HAP-1 (cell line): ENCODE results near the gene DDX5.
"Not testable (repeated sequence)": the region's sequence is repeated elsewhere in the genome, so short reads cannot be mapped to it uniquely, and the experiment has no call there.

Experiments used
- DNase-seq, 2 experiments: peaks; one replicate each; pipeline ENCODE4 v3.0.0-alpha.2; 2016 to 2020; ENCODE audit warnings: low spot score in 2 of 2
- H3K27me3 ChIP-seq: fragments of 250-450 bp; sonication (Bioruptor Pico); 2 replicates; pipeline ENCODE4 v1.5.1; 2020; ENCODE audit warnings: low read depth, mild to moderate bottlenecking, moderate library complexity
- H3K36me3 ChIP-seq: fragments of 250-450 bp; sonication (Bioruptor Pico); replicated peaks from 2 replicates; pipeline ENCODE4 v1.5.1; 2020; ENCODE audit warnings: mild to moderate bottlenecking
- H3K4me1 ChIP-seq: fragments of 250-450 bp; sonication (Bioruptor Pico); 2 replicates; pipeline ENCODE4 v1.5.1; 2020; ENCODE audit warnings: mild to moderate bottlenecking
- H3K4me3 ChIP-seq: fragments of 250-450 bp; sonication (Bioruptor Pico); 2 replicates; pipeline ENCODE4 v1.5.1; 2020; ENCODE audit warnings: mild to moderate bottlenecking, moderate library complexity
- H3K9me3 ChIP-seq: fragments of 250-450 bp; sonication (Bioruptor Pico); 2 replicates; pipeline ENCODE4 v1.5.1; 2020; ENCODE audit warnings: mild to moderate bottlenecking, moderate library complexity
- in situ Hi-C: fragments of 300-500 bp; cut with MboI; formaldehyde crosslinking; loops from 3 replicates; pipeline ENCODE4 v1.14.3; 2020; ENCODE audit warnings: low sequenced_read_pairs, inconsistent platforms, mixed read lengths

Gene DDX5

GRCh38 chr17:64466019-64466735 lies 39.9 kb downstream of the DDX5 start:
- Histone ChIP-seq H3K4me1 (no peaks in the 10 kb centered on the region), H3K27me3 (no peaks in the 10 kb centered on the region), H3K36me3 (no peaks in the 10 kb centered on the region), H3K4me3 (no peak overlapping the region), H3K9me3 (no peaks in the 10 kb centered on the region)
- in situ Hi-C loops = no loop called here
- DNase-seq = no peak

GRCh38 chr17:64461788-64462187 lies 44.3 kb downstream of the DDX5 start:
- Histone ChIP-seq H3K4me3 (no peak overlapping the region), H3K27me3 (no peaks in the 10 kb centered on the region), H3K9me3 (no peaks in the 10 kb centered on the region), H3K4me1 (no peaks in the 10 kb centered on the region), H3K36me3 (no peaks in the 10 kb centered on the region)
- in situ Hi-C loops = no loop called here
- DNase-seq = no peak

DNA sequence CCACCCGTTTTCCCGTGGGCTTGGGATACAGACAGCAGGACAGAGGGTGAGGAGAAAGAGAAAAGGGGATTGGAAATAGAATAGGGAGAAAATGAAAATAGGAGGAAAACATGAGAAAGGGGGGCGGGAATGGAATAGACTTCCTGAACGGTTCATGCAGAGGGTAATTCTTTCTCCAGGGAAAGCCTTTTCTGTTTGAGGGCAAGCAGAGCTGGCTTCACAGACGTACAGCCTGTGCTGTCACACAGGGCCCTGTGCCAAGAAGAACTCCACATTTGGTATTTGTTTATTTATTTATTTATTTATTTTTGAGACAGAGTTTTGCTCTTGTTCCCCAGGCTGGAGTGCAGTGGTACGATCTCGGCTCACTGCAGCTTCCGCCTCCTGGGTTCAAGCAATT lies 45.1 kb downstream of the DDX5 start:
- H3K36me3 ChIP-seq = no peaks in the 10 kb centered on the region
- no peaks in the 10 kb centered on the region for H3K27me3 ChIP-seq
- no peaks in the 10 kb centered on the region for H3K9me3 ChIP-seq
- no peak for DNase-seq
- in situ Hi-C loops = no loop called here
- H3K4me3 ChIP-seq = no peak overlapping the region
- H3K4me1 ChIP-seq = no peaks in the 10 kb centered on the region

GRCh38 chr17:64459818-64460217 lies 46.3 kb downstream of the DDX5 start:
- DNase-seq, H3K4me3 ChIP-seq, in situ Hi-C loops, H3K27me3 ChIP-seq, H3K36me3 ChIP-seq, H3K4me1 ChIP-seq, H3K9me3 ChIP-seq: not testable (repeated sequence)

- no peak for DNase-seq
- Histone ChIP-seq H3K4me3 (no peak overlapping the region), H3K36me3 (no peaks in the 10 kb centered on the region), H3K27me3 (no peaks in the 10 kb centered on the region), H3K4me1 (no peaks in the 10 kb centered on the region), H3K9me3 (no peaks in the 10 kb centered on the region)
- in situ Hi-C loops = no loop called here
Measured at GRCh38 chr17:64459284-64459747, 46.8 kb downstream of the DDX5 start.

- no peaks in the 10 kb centered on the region for H3K36me3 ChIP-seq
- H3K4me1 ChIP-seq = no peaks in the 10 kb centered on the region
- in situ Hi-C loops = no loop called here
- DNase-seq = no peak
- no peaks in the 10 kb centered on the region for H3K27me3 ChIP-seq
- no peak overlapping the region for H3K4me3 ChIP-seq
- no peaks in the 10 kb centered on the region for H3K9me3 ChIP-seq
Measured at GRCh38 chr17:64458756-64459155, 47.3 kb downstream of the DDX5 start.

DNA sequence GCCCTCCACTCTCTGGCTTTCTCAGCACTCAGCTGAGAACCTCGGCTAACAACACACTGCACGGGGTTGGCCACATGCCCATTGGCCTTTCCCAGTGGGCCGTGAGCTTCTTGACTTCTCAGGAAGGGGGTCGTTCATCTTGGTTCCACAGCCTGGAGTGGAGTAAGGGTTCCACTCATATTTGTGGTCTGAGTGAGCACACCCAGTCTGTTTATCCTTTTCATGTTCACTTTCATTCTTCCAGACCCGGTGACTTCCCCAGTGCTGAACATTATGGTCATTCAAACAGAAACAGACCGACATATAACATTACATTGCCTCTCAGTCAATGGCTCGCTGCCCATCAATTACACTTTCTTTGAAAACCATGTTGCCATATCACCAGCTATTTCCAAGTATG lies 48.9 kb downstream of the DDX5 start:
- H3K9me3 ChIP-seq = no peaks in the 10 kb centered on the region

GRCh38 chr17:64455993-64456885 lies 49.9 kb downstream of the DDX5 start:
- no peak for DNase-seq
- no peak overlapping the region for H3K4me3 ChIP-seq
- no peaks in the 10 kb centered on the region for H3K27me3 ChIP-seq
- in situ Hi-C loops = no loop called here
- H3K36me3 ChIP-seq = no peaks in the 10 kb centered on the region
- H3K9me3 ChIP-seq = no peaks in the 10 kb centered on the region
- no peaks in the 10 kb centered on the region for H3K4me1 ChIP-seq

More for the DNA sequence above, 48.9 kb downstream of the DDX5 start:
- no peak overlapping the region for H3K4me3 ChIP-seq
- in situ Hi-C loops = no loop called here
- no peaks in the 10 kb centered on the region for H3K27me3 ChIP-seq
- H3K4me1 ChIP-seq = no peaks in the 10 kb centered on the region
- no peaks in the 10 kb centered on the region for H3K36me3 ChIP-seq
- DNase-seq = no peak

DNA sequence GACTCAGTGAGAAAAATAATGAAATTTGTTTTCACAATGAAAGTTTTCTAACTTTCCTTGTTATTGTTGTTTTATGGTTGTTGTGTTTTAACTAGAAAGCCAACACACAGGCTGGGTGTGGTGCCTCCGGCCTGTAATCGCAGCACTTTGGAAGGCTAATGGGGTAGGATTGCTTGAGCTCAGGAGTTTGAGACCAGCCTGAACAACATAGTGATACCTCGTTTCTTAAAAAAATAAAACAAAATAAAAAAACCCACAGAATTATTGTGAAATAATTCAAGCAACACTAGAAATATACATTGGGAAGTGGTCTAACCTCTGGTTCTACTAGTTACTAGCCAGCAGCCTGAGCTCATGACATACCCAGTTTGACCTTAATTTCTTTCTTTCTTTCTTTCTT lies 56.5 kb downstream of the DDX5 start:
- Histone ChIP-seq H3K4me3 (no peak overlapping the region), H3K36me3 (no peaks in the 10 kb centered on the region), H3K27me3 (no peaks in the 10 kb centered on the region), H3K9me3 (no peaks in the 10 kb centered on the region), H3K4me1 (no peaks in the 10 kb centered on the region)
- in situ Hi-C loops = no loop called here
- DNase-seq = no peak

DNA sequence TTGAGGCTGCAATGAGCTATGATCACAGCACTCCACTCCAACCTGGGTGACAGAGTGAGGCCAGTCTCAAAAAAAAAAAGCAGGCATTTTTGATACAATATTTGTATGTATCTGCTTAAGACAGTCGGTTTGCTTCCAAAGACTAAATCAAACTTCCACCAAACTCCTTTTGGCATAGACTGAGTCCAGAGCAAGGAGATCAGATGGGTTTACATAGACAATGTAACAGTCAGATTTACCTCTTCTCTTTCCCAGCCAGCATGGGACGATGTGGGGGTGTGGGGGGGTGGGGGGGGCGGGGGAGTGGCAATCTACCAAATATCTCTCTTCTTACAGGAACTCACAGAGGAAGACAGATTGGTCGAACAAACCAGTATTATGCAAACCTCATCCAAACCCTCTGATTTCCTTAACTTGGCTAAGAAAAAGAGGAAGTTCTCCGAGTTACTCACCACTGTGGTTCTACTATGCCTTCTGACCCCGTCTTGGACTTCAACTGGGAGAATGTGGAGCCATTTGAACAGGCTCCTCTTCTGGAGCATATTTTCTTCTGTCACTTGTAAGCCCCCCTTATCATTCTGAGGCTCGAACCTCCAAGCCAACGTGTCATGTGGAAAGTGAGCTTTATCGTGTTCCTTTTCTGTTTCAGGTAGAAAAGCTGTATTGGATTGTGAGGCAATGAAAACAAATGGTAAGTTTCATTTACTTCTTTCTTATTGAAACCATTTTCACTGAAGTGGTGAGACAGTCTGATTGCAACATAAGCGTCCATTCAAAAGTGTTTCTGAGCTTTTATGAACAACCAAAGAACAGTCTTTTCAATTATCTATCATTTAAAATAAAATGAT lies 57.2 kb downstream of the DDX5 start, which contains the start of gene MILR1:
MILR1 (plus strand) TSS at position 451 of the 848 bp plus-strand sequence; CDS start at position 505, 54 bp downstream.
- no peak for DNase-seq
- no peaks in the 10 kb centered on the region for H3K36me3 ChIP-seq
- H3K27me3 ChIP-seq = no peaks in the 10 kb centered on the region
- in situ Hi-C loops = no loop called here
- H3K9me3 ChIP-seq = no peaks in the 10 kb centered on the region
- H3K4me3 ChIP-seq = no peak within 1 kb of the TSS
- H3K4me1 ChIP-seq = no peaks in the 10 kb centered on the region
